ENCODE data around the gene BCKDHB.

Gene BCKDHB

DNA sequence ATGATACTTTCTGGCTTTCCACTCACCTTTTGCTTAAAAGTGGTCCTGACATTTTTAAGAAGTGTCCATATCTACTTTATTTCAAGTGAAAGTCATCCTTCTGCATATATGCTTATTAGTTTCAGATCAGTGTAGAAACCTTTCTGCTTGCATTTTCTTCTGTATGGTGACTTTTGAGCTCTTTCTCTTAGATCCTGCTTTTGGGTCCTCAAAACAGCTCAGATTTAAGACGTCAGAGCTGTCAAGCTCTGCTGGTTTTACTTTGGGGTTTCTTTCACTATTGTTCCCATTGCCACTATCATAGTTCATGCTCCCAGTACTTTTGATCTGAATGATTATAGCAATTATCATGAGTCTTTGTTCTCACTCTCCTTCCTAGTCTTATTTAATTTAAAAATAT is 41.7 kb downstream of the BCKDHB start:
- DNase-seq (ENCODE audit: low read depth in 4 of 4, low spot score in 1 of 4): no peak

- DNase-seq (ENCODE audit: low read depth in 4 of 4, low spot score in 1 of 4): no peak
Measured at GRCh38 chr6:80151635-80152034, 45.2 kb downstream of the BCKDHB start.

DNA sequence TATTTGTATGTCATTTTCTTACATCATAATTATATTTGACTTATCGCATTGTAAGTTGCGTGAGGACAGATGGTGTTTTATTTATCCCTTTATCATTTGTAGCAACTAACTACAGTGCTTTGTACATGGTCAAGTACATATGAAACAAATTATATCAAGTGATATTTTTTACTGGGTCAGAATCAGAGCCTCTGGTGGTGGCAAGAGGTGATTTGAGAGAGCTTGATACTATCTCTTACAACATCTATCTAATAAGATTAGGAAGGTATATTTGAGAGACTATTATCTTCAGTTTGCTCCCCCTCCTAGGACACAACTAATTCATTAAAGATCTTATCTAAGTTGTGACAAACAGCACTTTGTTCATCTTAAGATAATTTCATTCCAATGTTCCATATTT is 47.7 kb downstream of the BCKDHB start:
- DNase-seq (ENCODE audit: low read depth in 4 of 4, low spot score in 1 of 4): no peak

GRCh38 chr6:80156221-80156620 is 49.8 kb downstream of the BCKDHB start:
- DNase-seq (ENCODE audit: low read depth in 4 of 4, low spot score in 1 of 4): no peak

- DNase-seq (ENCODE audit: low read depth in 4 of 4, low spot score in 1 of 4): no peak
Measured at GRCh38 chr6:80158478-80158989, 52.1 kb downstream of the BCKDHB start.

DNA sequence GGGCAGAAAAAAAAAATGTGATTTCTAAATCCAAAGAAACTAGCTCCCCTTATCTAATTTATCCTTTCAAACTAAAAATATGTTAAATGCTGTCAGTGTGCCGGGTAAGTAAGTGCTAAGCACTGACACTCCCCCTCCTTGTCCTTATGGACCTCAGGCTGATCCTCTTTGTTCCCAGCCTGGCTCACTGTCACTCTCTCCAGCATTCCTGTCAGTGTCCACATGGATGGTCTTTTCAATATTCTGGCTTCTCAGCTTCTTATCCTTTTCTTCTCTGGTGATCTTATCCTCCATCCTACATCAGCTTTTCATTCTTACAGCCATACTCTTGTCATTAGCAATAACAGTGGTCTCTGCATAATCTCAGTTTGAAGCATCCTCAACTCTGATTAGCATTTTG is 55.0 kb downstream of the BCKDHB start:
- DNase-seq (ENCODE audit: low read depth in 4 of 4, low spot score in 1 of 4): no peak

- DNase-seq (ENCODE audit: low read depth in 4 of 4, low spot score in 1 of 4): no peak
Measured at GRCh38 chr6:80163754-80164187, 57.3 kb downstream of the BCKDHB start.

DNA sequence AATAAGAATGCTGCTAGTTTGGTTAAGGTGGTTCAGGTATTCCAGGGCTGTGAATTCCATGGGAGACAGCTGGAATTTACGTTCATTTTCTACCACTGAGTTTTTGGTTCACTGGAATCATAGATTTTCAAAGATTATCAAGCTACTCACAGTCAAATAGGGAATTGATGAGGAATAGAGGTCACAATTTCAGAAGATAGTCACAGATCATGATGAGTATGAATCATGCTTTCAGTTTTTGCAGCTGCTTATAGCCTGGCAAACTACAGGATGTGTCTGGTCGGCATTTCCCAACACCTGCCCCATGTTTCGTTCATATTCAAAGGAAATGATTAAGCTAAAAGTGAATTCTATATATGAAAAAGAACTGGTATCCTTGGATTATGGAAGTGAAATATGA is 58.7 kb downstream of the BCKDHB start:
- peak in 2 of 4 experiments; percentile 2 to 16 for DNase-seq (ENCODE audit: low read depth in 4 of 4, low spot score in 1 of 4)

GRCh38 chr6:80165819-80166218 is 59.3 kb downstream of the BCKDHB start:
- no peak for DNase-seq (ENCODE audit: low read depth in 4 of 4, low spot score in 1 of 4)

GRCh38 chr6:80170433-80170832 is 64.0 kb downstream of the BCKDHB start:
- DNase-seq (ENCODE audit: low read depth in 4 of 4, low spot score in 1 of 4): no peak

GRCh38 chr6:80173411-80173810 is 66.9 kb downstream of the BCKDHB start:
- DNase-seq (ENCODE audit: low read depth in 4 of 4, low spot score in 1 of 4): no peak

- no peak for DNase-seq (ENCODE audit: low read depth in 4 of 4, low spot score in 1 of 4)
Measured at GRCh38 chr6:80174900-80175572, 68.6 kb downstream of the BCKDHB start.

GRCh38 chr6:80179695-80180094 is 73.2 kb downstream of the BCKDHB start:
- DNase-seq (ENCODE audit: low read depth in 4 of 4, low spot score in 1 of 4): no peak

- DNase-seq (ENCODE audit: low read depth in 4 of 4, low spot score in 1 of 4): no peak
Measured at GRCh38 chr6:80181352-80182081, 75.0 kb downstream of the BCKDHB start.

GRCh38 chr6:80182308-80182707 is 75.8 kb downstream of the BCKDHB start:
- no peak for DNase-seq (ENCODE audit: low read depth in 4 of 4, low spot score in 1 of 4)

GRCh38 chr6:80183019-80183795 is 76.7 kb downstream of the BCKDHB start:
- DNase-seq (ENCODE audit: low read depth in 4 of 4, low spot score in 1 of 4): no peak

GRCh38 chr6:80185492-80185891 is 79.0 kb downstream of the BCKDHB start:
- no peak for DNase-seq (ENCODE audit: low read depth in 4 of 4, low spot score in 1 of 4)

DNA sequence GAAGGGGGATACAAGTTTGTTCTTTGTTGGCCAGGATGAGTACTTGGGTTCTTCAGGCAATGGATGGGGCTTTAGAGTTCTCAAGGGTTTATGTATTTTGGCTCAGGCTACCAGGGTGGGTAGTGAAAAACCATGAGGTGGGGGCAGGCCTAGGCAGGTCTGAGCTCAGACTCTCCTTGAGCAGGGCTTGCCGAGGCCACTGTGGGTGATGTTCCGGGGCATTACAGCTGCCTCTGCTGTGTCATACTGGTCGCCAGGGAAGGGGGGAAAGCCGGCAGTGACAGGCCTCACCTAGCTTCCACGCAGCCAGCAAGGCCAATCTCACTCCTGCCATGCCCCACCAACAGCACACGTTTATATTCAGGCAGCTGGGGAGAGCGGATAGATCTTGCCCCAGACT is 79.6 kb downstream of the BCKDHB start:
- no peak for DNase-seq (ENCODE audit: low read depth in 4 of 4, low spot score in 1 of 4)

- no peak for DNase-seq (ENCODE audit: low read depth in 4 of 4, low spot score in 1 of 4)
Measured at GRCh38 chr6:80196906-80197305, 90.4 kb downstream of the BCKDHB start.

GRCh38 chr6:80197474-80197873 is 91.0 kb downstream of the BCKDHB start:
- no peak for DNase-seq (ENCODE audit: low read depth in 4 of 4, low spot score in 1 of 4)

- no peak for DNase-seq (ENCODE audit: low read depth in 4 of 4, low spot score in 1 of 4)
Measured at GRCh38 chr6:80197986-80198385, 91.5 kb downstream of the BCKDHB start.

GRCh38 chr6:80203283-80203682 is 96.8 kb downstream of the BCKDHB start:
- no peak for DNase-seq (ENCODE audit: low read depth in 4 of 4, low spot score in 1 of 4)
